Endothelial cell of umbilical vein (primary cell): ENCODE results near the gene TMPRSS15. TPM values are rescaled to one million over a fixed set of nuclear protein-coding genes. Genes with fewer than 3 reads are reported as not detected.

Experiments
- BruUV-seq: library from RNA; stranded (reverse); fragments of 400-500 nt; replicated peaks from 2 replicates; lab custom pipeline; 2021; lab: Mats Ljungman, UMichigan
- CTCF ChIA-PET: fragments of 300-600, 350-600 bp; sonication (Branson Sonifier 250); formaldehyde crosslinking; loops from one replicate; lab custom pipeline; 2021; ENCODE audit warnings: antibody characterized with exemption, inconsistent platforms; lab: Charles Lee
- POLR2A ChIA-PET: fragments of 300-600, 350-600 bp; sonication (Branson Sonifier 250); formaldehyde crosslinking; loops from one replicate; lab custom pipeline; 2021; ENCODE audit warnings: antibody characterized with exemption, inconsistent platforms; lab: Charles Lee
- DNase-seq: peaks from one replicate; pipeline ENCODE4 v3.0.0-alpha.2; 2011; ENCODE audit warnings: low read depth, low spot score
- FAIRE-seq: peaks from 2 replicates; lab custom pipeline; 2011; peaks lifted over from hg19 to GRCh38; lab: Jason Lieb, UNC
- H2AFZ ChIP-seq: 2 replicates; pipeline ENCODE4 v1.6.0; 2012; ENCODE audit warnings: low read depth, low read length, control low read depth, inconsistent platforms
- H3K27ac ChIP-seq: 2 replicates; pipeline ENCODE4 v1.5.1; 2011; ENCODE audit warnings: low read depth, mild to moderate bottlenecking, control low read depth, low read length, moderate library complexity; ENCODE audit not compliant: insufficient read depth
- H3K27me3 ChIP-seq, 2 experiments: 2 replicates each; pipeline versions ENCODE4 v1.6.0 to v1.6.1; 2011; ENCODE audit warnings: low read length in 2 of 2, mixed read lengths in 1 of 2; ENCODE audit not compliant: control insufficient read depth in 2 of 2, insufficient read depth in 2 of 2
- H3K36me3 ChIP-seq, 2 experiments: 2 replicates in 1 of 2; 3 replicates in 1 of 2; pipeline ENCODE4 v1.5.1; 2011; ENCODE audit warnings: low read length in 2 of 2, mild to moderate bottlenecking in 1 of 2, moderate library complexity in 1 of 2; ENCODE audit not compliant: control insufficient read depth in 2 of 2, insufficient read depth in 2 of 2; ENCODE audit errors: extremely low read depth in 1 of 2
- H3K4me1 ChIP-seq: 3 replicates; pipeline ENCODE4 v1.5.1; 2011; ENCODE audit warnings: mild to moderate bottlenecking, low read length; ENCODE audit not compliant: control insufficient read depth, insufficient read depth; ENCODE audit errors: extremely low read depth
- H3K4me2 ChIP-seq: 2 replicates; pipeline ENCODE4 v1.6.1; 2011; ENCODE audit warnings: low read length, control low read depth, mixed read lengths; ENCODE audit not compliant: insufficient read depth
- H3K4me3 ChIP-seq, 3 experiments: fragments of 200-600 bp in 1 of 3; sonication (generic), shearing (Covaris generic) in 1 of 3; replicated peaks in 1 of 3; 2 replicates each; pipeline ENCODE4 v1.5.1; 2011 to 2016; ENCODE audit warnings: control low read depth in 3 of 3, low read length in 3 of 3, mild to moderate bottlenecking in 2 of 3, inconsistent platforms in 1 of 3, low read depth in 1 of 3, moderate library complexity in 1 of 3; ENCODE audit not compliant: insufficient read depth in 1 of 3
- H3K79me2 ChIP-seq: 2 replicates; pipeline ENCODE4 v1.6.0; 2012; ENCODE audit warnings: low read length, inconsistent platforms; ENCODE audit not compliant: control insufficient read depth, insufficient read depth
- H3K9ac ChIP-seq: replicated peaks from 2 replicates; pipeline ENCODE3; 2011; ENCODE audit warnings: low read length, control low read depth; ENCODE audit not compliant: insufficient read depth; ENCODE audit errors: extremely low read depth
- H3K9me1 ChIP-seq: replicated peaks from 3 replicates; pipeline ENCODE4 v1.6.0; 2011; ENCODE audit warnings: mild to moderate bottlenecking, low read length; ENCODE audit not compliant: control insufficient read depth, insufficient read depth; ENCODE audit errors: extremely low read depth
- H3K9me3 ChIP-seq: replicated peaks from 2 replicates; pipeline ENCODE4 v1.5.1; 2012; ENCODE audit warnings: low read length, inconsistent platforms; ENCODE audit not compliant: control insufficient read depth, insufficient read depth
- H4K20me1 ChIP-seq: replicated peaks from 2 replicates; pipeline ENCODE3; 2011; ENCODE audit warnings: mild to moderate bottlenecking, low read length; ENCODE audit not compliant: control insufficient read depth, insufficient read depth; ENCODE audit errors: extremely low read depth
- EZH2 ChIP-seq: IDR thresholded peaks from 2 replicates; pipeline ENCODE4 v1.6.1; 2012; ENCODE audit warnings: borderline replicate concordance, low read depth, mild to moderate bottlenecking, moderate library complexity, low read length, inconsistent platforms; ENCODE audit not compliant: severe bottlenecking
- FOS ChIP-seq: IDR thresholded peaks from 2 replicates; pipeline ENCODE4 v1.6.1; 2011; ENCODE audit warnings: mild to moderate bottlenecking, low read length, moderate library complexity, borderline replicate concordance; ENCODE audit not compliant: insufficient read depth
- MAX ChIP-seq: IDR thresholded peaks from 2 replicates; pipeline ENCODE4 v1.6.1; 2011; ENCODE audit not compliant: insufficient read depth, insufficient read length
- MYC ChIP-seq: IDR thresholded peaks from one replicate; pipeline ENCODE4 v1.6.1; 2011; ENCODE audit warnings: mild to moderate bottlenecking, low read depth, low read length
- POLR2AphosphoS5 ChIP-seq: IDR thresholded peaks from 2 replicates; pipeline ENCODE4 v1.6.1; 2012; ENCODE audit warnings: low read depth, mild to moderate bottlenecking, control low read depth, low read length, moderate library complexity; ENCODE audit not compliant: insufficient read depth
- dilution Hi-C: fragments of 300-500 bp; cut with MboI; formaldehyde crosslinking; loops from one replicate; pipeline ENCODE4 v1.15.0; 2019; ENCODE audit warnings: low sequenced_read_pairs; ENCODE audit not compliant: extremely low pct_ligation_motif_present
- intact Hi-C: fragments of 100-400 bp; cut with micrococcal nuclease; formaldehyde crosslinking; loops from one replicate; pipeline ENCODE4 v1.10.0; 2022
- polyA plus RNA-seq, 4 experiments: library from polyadenylated mRNA; depleted of rRNA in 3 of 4; stranded (reverse) in 3 of 4; unstranded in 1 of 4; fragments of >200 nt; gene quantifications; 2 replicates each; pipeline versions ENCODE4 v1.2.1 to v1.2.3, GENCODE V29; 2011 to 2012; ENCODE audit warnings: missing spikeins in 1 of 4
- total RNA-seq: library from RNA; stranded (reverse); gene quantifications from 2 replicates; pipeline ENCODE4 v1.2.3, GENCODE V29; 2021
- TF ChIP-seq, protein P1 (sequence below), 2 donors: IDR thresholded peaks; 1 replicate in 1 of 2; 2 replicates in 1 of 2; pipeline ENCODE4 v1.5.1; 2011; ENCODE audit warnings: low read length in 2 of 2, mild to moderate bottlenecking in 2 of 2, moderate library complexity in 2 of 2, control low read depth in 1 of 2, inconsistent platforms in 1 of 2, low read depth in 1 of 2; ENCODE audit not compliant: insufficient read depth in 1 of 2; ENCODE audit errors: extremely low read depth in 1 of 2

Gene TMPRSS15
- total and polyA plus RNA-seq, 2 donors (not counting 3 experiments of a cell fraction or from before 2014, with no cell fraction given) = not detected

DNA sequence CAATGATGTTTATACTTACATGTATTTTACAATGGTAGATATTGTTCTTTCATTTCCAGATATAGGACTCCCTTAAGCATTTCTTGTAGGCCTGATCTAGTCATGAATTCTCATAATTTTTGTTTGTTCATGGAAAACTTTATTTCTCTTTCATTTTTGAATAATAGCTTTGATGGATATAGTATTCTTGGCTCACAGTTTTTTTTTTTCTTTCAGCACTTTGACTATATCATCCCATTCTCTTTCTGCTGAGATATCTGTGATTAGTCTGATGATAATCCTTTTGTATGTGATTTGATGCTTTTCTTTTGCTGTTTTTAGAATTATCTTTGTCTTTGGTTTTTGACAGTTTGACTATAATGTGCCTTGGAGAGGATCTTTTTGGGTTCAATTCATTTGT, 183.1 kb downstream of the TMPRSS15 start:
- intact Hi-C loops = no loop called here
- BruUV-seq = no TSS peak
- H3K27ac ChIP-seq = no peak overlapping the region

More for the DNA sequence above, 183.1 kb downstream of the TMPRSS15 start:
- dilution Hi-C loops = no loop called here
- Histone ChIP-seq H3K36me3 (no peaks in the 10 kb centered on the region), H3K4me3 (no peak overlapping the region), H3K79me2 (no peaks in the 10 kb centered on the region), H2AFZ (no peak overlapping the region), H3K27me3 (no peaks in the 10 kb centered on the region), H3K4me1 (no peaks in the 10 kb centered on the region), H4K20me1 (no peaks in the 10 kb centered on the region), H3K9ac (no peak overlapping the region), H3K4me2 (no peak overlapping the region), H3K9me3 (no peaks in the 10 kb centered on the region), H3K9me1 (no peaks in the 10 kb centered on the region)
- DNase-seq = no peak
- POLR2A ChIA-PET = no interaction called here
- CTCF ChIA-PET = interaction anchor here (1.6 kb wide), 1 partner anchor 17 kb away, joined by 5 read pairs; no protein-coding TSS in a partner anchor
- no peak for TF ChIP-seq EZH2
- no peak for TF ChIP-seq FOS
- TF ChIP-seq, protein P1, sequence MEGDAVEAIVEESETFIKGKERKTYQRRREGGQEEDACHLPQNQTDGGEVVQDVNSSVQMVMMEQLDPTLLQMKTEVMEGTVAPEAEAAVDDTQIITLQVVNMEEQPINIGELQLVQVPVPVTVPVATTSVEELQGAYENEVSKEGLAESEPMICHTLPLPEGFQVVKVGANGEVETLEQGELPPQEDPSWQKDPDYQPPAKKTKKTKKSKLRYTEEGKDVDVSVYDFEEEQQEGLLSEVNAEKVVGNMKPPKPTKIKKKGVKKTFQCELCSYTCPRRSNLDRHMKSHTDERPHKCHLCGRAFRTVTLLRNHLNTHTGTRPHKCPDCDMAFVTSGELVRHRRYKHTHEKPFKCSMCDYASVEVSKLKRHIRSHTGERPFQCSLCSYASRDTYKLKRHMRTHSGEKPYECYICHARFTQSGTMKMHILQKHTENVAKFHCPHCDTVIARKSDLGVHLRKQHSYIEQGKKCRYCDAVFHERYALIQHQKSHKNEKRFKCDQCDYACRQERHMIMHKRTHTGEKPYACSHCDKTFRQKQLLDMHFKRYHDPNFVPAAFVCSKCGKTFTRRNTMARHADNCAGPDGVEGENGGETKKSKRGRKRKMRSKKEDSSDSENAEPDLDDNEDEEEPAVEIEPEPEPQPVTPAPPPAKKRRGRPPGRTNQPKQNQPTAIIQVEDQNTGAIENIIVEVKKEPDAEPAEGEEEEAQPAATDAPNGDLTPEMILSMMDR (IDR thresholded peaks at IDR 0.05; ENCODE audit: extremely low read depth in 1 of 2, insufficient read depth in 1 of 2, low read depth in 1 of 2, low read length in 2 of 2) = no peak
- no peak for TF ChIP-seq MYC
- no peak for TF ChIP-seq MAX
- no peak for TF ChIP-seq POLR2AphosphoS5
- FAIRE-seq = no peak

Other genes with a start within 250 kb of the TMPRSS15 start
- not detected in 2 replicates for gene CHODL, start 159.0 kb downstream of the TMPRSS15 start, total RNA-seq
- not detected in 2 replicates for gene CHODL, start 159.0 kb downstream of the TMPRSS15 start, polyA plus RNA-seq